ENCODE results near the gene KCNMA1.

KCNMA1 gene

DNA sequence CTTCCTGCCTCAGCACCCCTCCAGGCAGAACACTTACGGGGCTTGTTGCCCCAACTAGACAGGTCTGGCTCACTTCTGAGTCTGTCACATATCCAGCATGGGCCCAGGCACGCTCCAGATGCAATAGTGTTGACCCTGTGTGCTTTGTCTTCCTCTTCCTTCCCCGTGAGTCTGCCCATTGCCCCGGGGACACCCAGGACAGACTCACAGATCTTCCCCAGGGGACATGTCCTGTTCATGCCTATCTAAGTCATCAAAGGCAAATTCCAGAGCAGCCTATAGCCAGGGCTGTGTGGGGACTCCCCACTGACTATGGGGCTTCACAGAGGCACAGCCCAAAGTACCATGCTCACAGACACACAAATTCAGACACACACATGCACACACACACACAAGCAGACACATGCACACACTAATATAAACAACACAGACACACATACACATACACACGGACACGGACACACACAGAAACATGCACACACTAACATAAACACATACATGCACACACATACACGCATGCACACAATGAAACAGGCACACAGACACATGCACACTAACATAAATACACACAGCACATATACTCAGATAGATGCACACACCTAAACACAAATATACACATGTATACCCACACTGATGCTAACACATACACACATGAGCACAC lies 175.8 kb downstream of the KCNMA1 start:
- Histone ChIP-seq H3K9ac (ENCODE audit: low read length) (no peak overlapping the region), H3K4me3 (ENCODE audit: insufficient read depth, low read length, poor library complexity, severe bottlenecking) (no peak overlapping the region), H3K27ac (ENCODE audit: low read depth, low read length) (no peak overlapping the region), H3K9me2 (replicated peaks; ENCODE audit: insufficient read depth, low read length) (no peaks in the 10 kb centered on the region), H3K36me3 (ENCODE audit: low read length) (no peaks in the 10 kb centered on the region), H3K27me3 (ENCODE audit: low read length) (no peaks in the 10 kb centered on the region), H4K20me1 (ENCODE audit: low read depth, low read length) (no peaks in the 10 kb centered on the region), H3K9me3 (ENCODE audit: insufficient read depth, low read length) (no peaks in the 10 kb centered on the region), H3K79me2 (ENCODE audit: insufficient read depth, low read length) (no peaks in the 10 kb centered on the region), H3K4me2 (ENCODE audit: low read depth, low read length, poor library complexity, severe bottlenecking) (no peak overlapping the region), H3F3A (ENCODE audit: insufficient read depth) (no peaks in the 10 kb centered on the region), H2AFZ (ENCODE audit: low read depth, low read length, severe bottlenecking) (no peak overlapping the region)
- TF ChIP-seq EZH2phosphoT487 (conservative IDR thresholded peaks at IDR 0.05; ENCODE audit: low read length): no peak
- TF ChIP-seq CTCF (IDR thresholded peaks at IDR 0.05; ENCODE audit: insufficient read depth, low read length, poor library complexity, severe bottlenecking): no peak

- H3K27me3 ChIP-seq (ENCODE audit: low read length): no peaks in the 10 kb centered on the region
- H3K9me2 ChIP-seq (replicated peaks; ENCODE audit: insufficient read depth, low read length): no peaks in the 10 kb centered on the region
- no peaks in the 10 kb centered on the region for H3F3A ChIP-seq (ENCODE audit: insufficient read depth)
- no peaks in the 10 kb centered on the region for H4K20me1 ChIP-seq (ENCODE audit: low read depth, low read length)
- H3K36me3 ChIP-seq (ENCODE audit: low read length): no peaks in the 10 kb centered on the region
- no peak overlapping the region for H3K9ac ChIP-seq (ENCODE audit: low read length)
- no peak overlapping the region for H3K27ac ChIP-seq (ENCODE audit: low read depth, low read length)
- H3K4me2 ChIP-seq (ENCODE audit: low read depth, low read length, poor library complexity, severe bottlenecking): no peak overlapping the region
- H3K9me3 ChIP-seq (ENCODE audit: insufficient read depth, low read length): no peaks in the 10 kb centered on the region
- no peak for TF ChIP-seq CTCF (IDR thresholded peaks at IDR 0.05; ENCODE audit: insufficient read depth, low read length, poor library complexity, severe bottlenecking)
- no peak for TF ChIP-seq EZH2phosphoT487 (conservative IDR thresholded peaks at IDR 0.05; ENCODE audit: low read length)
- no peak overlapping the region for H2AFZ ChIP-seq (ENCODE audit: low read depth, low read length, severe bottlenecking)
- no peaks in the 10 kb centered on the region for H3K79me2 ChIP-seq (ENCODE audit: insufficient read depth, low read length)
- no peak overlapping the region for H3K4me3 ChIP-seq (ENCODE audit: insufficient read depth, low read length, poor library complexity, severe bottlenecking)
Measured at GRCh38 chr10:77459905-77460304, 177.7 kb downstream of the KCNMA1 start.

GRCh38 chr10:77458986-77459590 lies 178.5 kb downstream of the KCNMA1 start:
- Histone ChIP-seq H2AFZ (ENCODE audit: low read depth, low read length, severe bottlenecking) (no peak overlapping the region), H3F3A (ENCODE audit: insufficient read depth) (no peaks in the 10 kb centered on the region), H3K9me2 (replicated peaks; ENCODE audit: insufficient read depth, low read length) (no peaks in the 10 kb centered on the region), H3K79me2 (ENCODE audit: insufficient read depth, low read length) (no peaks in the 10 kb centered on the region), H3K9ac (ENCODE audit: low read length) (no peak overlapping the region), H3K9me3 (ENCODE audit: insufficient read depth, low read length) (no peaks in the 10 kb centered on the region), H3K27ac (ENCODE audit: low read depth, low read length) (no peak overlapping the region), H3K4me3 (ENCODE audit: insufficient read depth, low read length, poor library complexity, severe bottlenecking) (no peak overlapping the region), H3K4me2 (ENCODE audit: low read depth, low read length, poor library complexity, severe bottlenecking) (no peak overlapping the region), H3K27me3 (ENCODE audit: low read length) (no peaks in the 10 kb centered on the region), H3K36me3 (ENCODE audit: low read length) (no peaks in the 10 kb centered on the region), H4K20me1 (ENCODE audit: low read depth, low read length) (no peaks in the 10 kb centered on the region)
- TF ChIP-seq CTCF (IDR thresholded peaks at IDR 0.05; ENCODE audit: insufficient read depth, low read length, poor library complexity, severe bottlenecking): no peak

Data from SU-DHL-6 (cell line).